Measurements from ENCODE around the gene ALS2CL.
"Not testable (repeated sequence)": the region's sequence is repeated elsewhere in the genome, so short reads cannot be mapped to it uniquely, and the experiment has no call there.

- TF ChIP-seq CTCF (conservative IDR thresholded peaks at IDR 0.05; ENCODE audit: low read depth, low read length); EZH2 (IDR thresholded peaks at IDR 0.05; ENCODE audit: borderline replicate concordance, low read depth, low read length, poor library complexity, severe bottlenecking): not testable (repeated sequence)
Measured at GRCh38 chr3:46739565-46739964, 46.1 kb upstream of the ALS2CL start.

Measured in A673 (cell line).